ENCODE results near the gene MYOC. TPM values are rescaled to one million over a fixed set of nuclear protein-coding genes. Genes with fewer than 3 reads are reported as not detected.

Gene MYOC
- total RNA-seq, 3 donors from 2014 or later = 0.75 to 3.8 (median 0.75) TPM

Other genes starting within 250 kb of the MYOC start
- gene PRRC2C, start 167.2 kb downstream of the MYOC start, total RNA-seq = 100 to 1,000 TPM; 137 to 152 (median 138) TPM
- gene MYOCOS, start 30.4 kb downstream of the MYOC start, total RNA-seq = not detected
- gene VAMP4, start 89.4 kb upstream of the MYOC start, total RNA-seq = 10 to 100 TPM in 2 of 3 donors, 1 to 10 TPM in 1; 9.3 to 15.0 (median 11.1) TPM
- gene METTL13, start 129.0 kb upstream of the MYOC start, total RNA-seq = 10 to 100 TPM; 25.4 to 28.0 (median 25.9) TPM
- gene DNM3, start 188.8 kb upstream of the MYOC start, total RNA-seq = 1 to 10 TPM; 1.4 to 6.4 (median 2.1) TPM

Measured in mucosa of descending colon (tissue), 3 donors.